DOHH2 (cell line): ENCODE results near the gene TOMT.
"Not testable (repeated sequence)": the region's sequence is repeated elsewhere in the genome, so short reads cannot be mapped to it uniquely, and the experiment has no call there.

Experiments used
- H3F3A ChIP-seq: fragments of 200-600 bp; sonication (generic), shearing (Covaris generic); 2 replicates; pipeline ENCODE4 v1.6.0; 2016; ENCODE audit warnings: antibody characterized with exemption, mild to moderate bottlenecking; ENCODE audit not compliant: control insufficient read depth, insufficient read depth
- H3K27ac ChIP-seq: fragments of 200-600 bp; sonication (generic); 2 replicates; pipeline ENCODE4 v1.5.1; 2014; ENCODE audit warnings: low read depth, mild to moderate bottlenecking, low read length, moderate library complexity
- H3K27me3 ChIP-seq: fragments of 200-600 bp; sonication (generic); 2 replicates; pipeline ENCODE4 v1.6.1; 2014; ENCODE audit warnings: mild to moderate bottlenecking, low read length, mixed read lengths; ENCODE audit not compliant: control insufficient read depth
- H3K36me3 ChIP-seq: fragments of 200-600 bp; sonication (generic); 2 replicates; pipeline ENCODE4 v1.6.1; 2014; ENCODE audit warnings: mild to moderate bottlenecking, low read length, moderate library complexity, mixed read lengths; ENCODE audit not compliant: control insufficient read depth
- H3K4me1 ChIP-seq: fragments of 200-600 bp; sonication (generic); 2 replicates; pipeline ENCODE4 v1.6.1; 2014; ENCODE audit warnings: mild to moderate bottlenecking, low read length, mixed read lengths; ENCODE audit not compliant: control insufficient read depth
- H3K4me2 ChIP-seq: fragments of 200-600 bp; sonication (generic); 2 replicates; pipeline ENCODE4 v1.6.0; 2014; ENCODE audit warnings: mild to moderate bottlenecking, low read length, moderate library complexity
- H3K4me3 ChIP-seq: fragments of 200-600 bp; sonication (generic); 2 replicates; pipeline ENCODE4 v1.5.1; 2014; ENCODE audit warnings: mild to moderate bottlenecking, low read length, mixed read lengths
- H3K79me2 ChIP-seq: fragments of 200-600 bp; sonication (generic); 2 replicates; pipeline ENCODE4 v1.6.1; 2014; ENCODE audit warnings: mild to moderate bottlenecking, low read length, mixed read lengths; ENCODE audit not compliant: control insufficient read depth
- H3K9me2 ChIP-seq: fragments of 200-600 bp; sonication (generic); replicated peaks from 2 replicates; pipeline ENCODE4 v1.6.1; 2014; ENCODE audit warnings: mild to moderate bottlenecking, low read length, mixed read lengths; ENCODE audit not compliant: control insufficient read depth
- H3K9me3 ChIP-seq: fragments of 200-600 bp; sonication (generic); 2 replicates; pipeline ENCODE4 v1.6.1; 2014; ENCODE audit warnings: antibody characterized with exemption, low read length, mixed read lengths; ENCODE audit not compliant: control insufficient read depth, insufficient read depth
- H4K20me1 ChIP-seq: fragments of 200-600 bp; sonication (generic); 2 replicates; pipeline ENCODE4 v1.6.0; 2014; ENCODE audit warnings: low read depth, mild to moderate bottlenecking, antibody characterized with exemption, low read length, moderate library complexity; ENCODE audit not compliant: control insufficient read depth, insufficient read depth
- EZH2phosphoT487 ChIP-seq: fragments of 200-600 bp; sonication (generic); IDR thresholded peaks from 2 replicates; pipeline ENCODE4 v1.6.1; 2017; ENCODE audit warnings: borderline replicate concordance, mild to moderate bottlenecking, antibody characterized with exemption, low read length, moderate library complexity, mixed read lengths
- TF ChIP-seq, protein P1 (sequence below): fragments of 200-600 bp; sonication (generic); IDR thresholded peaks from one replicate; pipeline ENCODE4 v1.5.1; 2014; ENCODE audit warnings: antibody characterized with exemption, mild to moderate bottlenecking, low read depth, low read length; ENCODE audit not compliant: poor library complexity, severe bottlenecking

The TOMT gene

DNA sequence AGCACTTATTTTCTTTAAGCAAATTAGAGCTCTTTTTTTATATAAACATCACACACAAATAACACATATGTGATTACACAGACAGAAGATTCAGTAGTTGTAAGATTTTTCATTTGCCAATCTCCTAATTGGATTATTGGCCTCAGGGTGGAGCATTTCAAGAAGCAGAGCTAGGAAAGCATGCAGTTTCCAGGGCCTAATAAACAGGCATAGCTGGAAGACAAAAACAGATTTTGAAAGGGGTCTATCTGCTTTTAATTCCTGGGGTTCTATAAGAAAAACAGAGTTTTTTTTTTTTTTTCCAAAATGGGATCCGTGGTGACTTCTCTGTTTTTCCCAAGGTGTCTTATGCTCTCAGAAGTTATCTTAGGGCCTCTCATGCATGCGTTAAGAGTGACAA, 22.2 kb downstream of the TOMT start:
- Histone ChIP-seq H3K4me1 (no peaks in the 10 kb centered on the region), H3K27ac (no peak overlapping the region), H3K4me3 (no peak overlapping the region), H3K9me3 (peaks cover 39% of the 10 kb centered on the region), H3K27me3 (peaks cover 6% of the 10 kb centered on the region), H3K36me3 (no peaks in the 10 kb centered on the region), H3K79me2 (no peaks in the 10 kb centered on the region), H3K4me2 (no peak overlapping the region), H3F3A (no peaks in the 10 kb centered on the region), H4K20me1 (no peaks in the 10 kb centered on the region), H3K9me2 (no peaks in the 10 kb centered on the region)
- TF ChIP-seq, protein P1, sequence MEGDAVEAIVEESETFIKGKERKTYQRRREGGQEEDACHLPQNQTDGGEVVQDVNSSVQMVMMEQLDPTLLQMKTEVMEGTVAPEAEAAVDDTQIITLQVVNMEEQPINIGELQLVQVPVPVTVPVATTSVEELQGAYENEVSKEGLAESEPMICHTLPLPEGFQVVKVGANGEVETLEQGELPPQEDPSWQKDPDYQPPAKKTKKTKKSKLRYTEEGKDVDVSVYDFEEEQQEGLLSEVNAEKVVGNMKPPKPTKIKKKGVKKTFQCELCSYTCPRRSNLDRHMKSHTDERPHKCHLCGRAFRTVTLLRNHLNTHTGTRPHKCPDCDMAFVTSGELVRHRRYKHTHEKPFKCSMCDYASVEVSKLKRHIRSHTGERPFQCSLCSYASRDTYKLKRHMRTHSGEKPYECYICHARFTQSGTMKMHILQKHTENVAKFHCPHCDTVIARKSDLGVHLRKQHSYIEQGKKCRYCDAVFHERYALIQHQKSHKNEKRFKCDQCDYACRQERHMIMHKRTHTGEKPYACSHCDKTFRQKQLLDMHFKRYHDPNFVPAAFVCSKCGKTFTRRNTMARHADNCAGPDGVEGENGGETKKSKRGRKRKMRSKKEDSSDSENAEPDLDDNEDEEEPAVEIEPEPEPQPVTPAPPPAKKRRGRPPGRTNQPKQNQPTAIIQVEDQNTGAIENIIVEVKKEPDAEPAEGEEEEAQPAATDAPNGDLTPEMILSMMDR = no peak
- TF ChIP-seq EZH2phosphoT487 = no peak

DNA sequence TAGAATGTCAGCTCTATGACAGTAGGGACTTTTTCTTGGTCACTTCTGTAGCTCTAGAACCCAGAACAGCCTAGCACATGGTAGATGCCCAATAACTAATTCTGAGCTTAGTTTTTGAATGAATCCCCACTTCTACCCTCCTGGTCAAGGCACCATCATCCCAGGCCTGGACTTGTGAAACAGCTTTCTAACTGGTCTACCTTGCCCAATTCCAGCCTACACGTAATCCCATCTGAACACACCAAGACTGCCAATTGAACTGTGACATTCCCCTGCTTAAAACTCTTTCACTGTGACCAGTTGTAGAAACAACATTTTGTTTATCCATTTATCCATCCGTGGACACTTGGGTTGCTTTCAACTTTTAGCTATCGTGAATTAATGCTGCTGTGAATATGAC, 23.7 kb downstream of the TOMT start:
- H3K4me3 ChIP-seq = no peak overlapping the region
- no peak overlapping the region for H3K4me2 ChIP-seq
- peaks cover 9% of the 10 kb centered on the region for H3K27me3 ChIP-seq
- H3K9me2 ChIP-seq = no peaks in the 10 kb centered on the region
- no peaks in the 10 kb centered on the region for H3K36me3 ChIP-seq
- H3K4me1 ChIP-seq = no peaks in the 10 kb centered on the region
- no peak for TF ChIP-seq EZH2phosphoT487
- TF ChIP-seq, protein P1 = no peak
- H3K79me2 ChIP-seq = no peaks in the 10 kb centered on the region
- peaks cover 36% of the 10 kb centered on the region for H3K9me3 ChIP-seq
- H4K20me1 ChIP-seq = no peaks in the 10 kb centered on the region
- no peak overlapping the region for H3K27ac ChIP-seq
- no peaks in the 10 kb centered on the region for H3F3A ChIP-seq

DNA sequence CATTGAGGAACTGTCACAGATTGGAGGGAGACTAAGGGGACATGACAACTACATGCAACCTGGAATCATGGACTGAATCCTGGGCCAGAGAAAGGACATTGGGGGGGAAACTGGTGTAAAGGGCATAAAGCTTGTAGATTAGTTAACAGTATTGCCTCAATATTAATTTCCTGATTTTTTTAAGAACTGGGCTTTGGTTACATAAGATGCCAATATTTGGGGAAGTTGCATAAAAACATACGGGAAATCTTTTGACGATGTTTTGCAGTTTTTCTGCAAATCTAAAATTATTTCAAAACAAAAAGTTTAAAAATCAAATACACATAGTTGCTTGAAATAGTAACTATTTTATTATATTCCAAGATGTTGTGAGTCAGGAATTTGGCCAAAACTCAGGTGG, 26.9 kb downstream of the TOMT start:
- Histone ChIP-seq H3F3A (no peaks in the 10 kb centered on the region), H3K4me3 (no peak overlapping the region), H3K36me3 (no peaks in the 10 kb centered on the region), H3K79me2 (no peaks in the 10 kb centered on the region), H3K9me3 (peaks cover 20% of the 10 kb centered on the region), H4K20me1 (no peaks in the 10 kb centered on the region), H3K9me2 (no peaks in the 10 kb centered on the region), H3K27me3 (peaks cover 9% of the 10 kb centered on the region), H3K4me1 (no peaks in the 10 kb centered on the region), H3K4me2 (no peak overlapping the region), H3K27ac (no peak overlapping the region)
- no peak for TF ChIP-seq EZH2phosphoT487

DNA sequence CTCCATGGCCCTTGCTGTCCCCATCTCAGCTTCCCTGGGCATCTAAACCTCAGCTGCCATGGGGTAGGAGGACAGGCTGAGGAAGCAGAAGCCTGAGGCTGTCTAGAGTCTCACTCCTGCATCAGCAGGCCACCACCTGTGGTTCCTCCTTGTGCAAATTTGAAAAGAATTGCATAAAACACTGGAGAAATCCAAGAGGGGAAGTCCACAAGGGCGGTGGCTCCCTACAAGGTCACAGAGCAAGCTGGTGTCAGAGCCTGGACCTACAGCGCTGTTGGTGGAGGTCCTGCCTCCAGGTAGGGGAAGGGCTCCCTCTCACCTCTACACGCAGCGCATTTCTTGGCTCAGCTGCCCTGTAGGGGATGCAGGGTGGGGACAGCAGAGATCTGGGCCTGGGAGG, 29.7 kb downstream of the TOMT start, which contains the start of gene FOLR3:
FOLR3 (plus strand) TSS at position 253 of the 400 bp plus-strand sequence. CDS start 228 bp downstream, outside the sequence.
- H3K9me2 ChIP-seq, H3K4me3 ChIP-seq, H3F3A ChIP-seq, H3K79me2 ChIP-seq, H3K9me3 ChIP-seq, H3K27ac ChIP-seq, H3K36me3 ChIP-seq, H4K20me1 ChIP-seq, H3K4me2 ChIP-seq, H3K27me3 ChIP-seq, H3K4me1 ChIP-seq: not testable (repeated sequence)
